Breast epithelium (tissue), 3 donors: ENCODE data around the gene C5AR1.

ENCODE experiments used
- POLR2A ChIP-seq: fragments of 450-650 bp; IDR thresholded peaks from one replicate; pipeline ENCODE4 v1.6.1; 2016; ENCODE audit warnings: antibody characterized with exemption, mild to moderate bottlenecking, moderate library complexity
- POLR2AphosphoS5 ChIP-seq, 3 donors: sonication (generic); formaldehyde crosslinking; IDR thresholded peaks; one replicate each; pipeline ENCODE4 v1.6.1; 2017; ENCODE audit warnings: antibody characterized with exemption in 3 of 3
- TF ChIP-seq, protein P1 (sequence below), 3 donors: fragments of 450-650 bp; IDR thresholded peaks; one replicate each; pipeline ENCODE4 v1.5.1; 2016 to 2017; ENCODE audit warnings: antibody characterized with exemption in 3 of 3, mild to moderate bottlenecking in 3 of 3, moderate library complexity in 3 of 3

- TF ChIP-seq POLR2AphosphoS5 (IDR thresholded peaks at IDR 0.05) (peak in 1 of 3 donors; percentile 11), POLR2A (no peak)
- TF ChIP-seq, protein P1, sequence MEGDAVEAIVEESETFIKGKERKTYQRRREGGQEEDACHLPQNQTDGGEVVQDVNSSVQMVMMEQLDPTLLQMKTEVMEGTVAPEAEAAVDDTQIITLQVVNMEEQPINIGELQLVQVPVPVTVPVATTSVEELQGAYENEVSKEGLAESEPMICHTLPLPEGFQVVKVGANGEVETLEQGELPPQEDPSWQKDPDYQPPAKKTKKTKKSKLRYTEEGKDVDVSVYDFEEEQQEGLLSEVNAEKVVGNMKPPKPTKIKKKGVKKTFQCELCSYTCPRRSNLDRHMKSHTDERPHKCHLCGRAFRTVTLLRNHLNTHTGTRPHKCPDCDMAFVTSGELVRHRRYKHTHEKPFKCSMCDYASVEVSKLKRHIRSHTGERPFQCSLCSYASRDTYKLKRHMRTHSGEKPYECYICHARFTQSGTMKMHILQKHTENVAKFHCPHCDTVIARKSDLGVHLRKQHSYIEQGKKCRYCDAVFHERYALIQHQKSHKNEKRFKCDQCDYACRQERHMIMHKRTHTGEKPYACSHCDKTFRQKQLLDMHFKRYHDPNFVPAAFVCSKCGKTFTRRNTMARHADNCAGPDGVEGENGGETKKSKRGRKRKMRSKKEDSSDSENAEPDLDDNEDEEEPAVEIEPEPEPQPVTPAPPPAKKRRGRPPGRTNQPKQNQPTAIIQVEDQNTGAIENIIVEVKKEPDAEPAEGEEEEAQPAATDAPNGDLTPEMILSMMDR (IDR thresholded peaks at IDR 0.05): no peak
Observed at GRCh38 chr19:47274891-47275761, 34.5 kb upstream of the C5AR1 start.
